Fibroblast of lung (primary cell): ENCODE data around the gene KCNMA1.

ENCODE experiments used
- CTCF ChIP-seq, 2 donors: IDR thresholded peaks in 1 of 2; conservative IDR thresholded peaks in 1 of 2; 1 replicate in 1 of 2; 2 replicates in 1 of 2; pipeline ENCODE4 v1.5.1; 2011 to 2012; ENCODE audit warnings: low read length in 2 of 2, control low read depth in 1 of 2, inconsistent platforms in 1 of 2, low read depth in 1 of 2, mild to moderate bottlenecking in 1 of 2
- EZH2 ChIP-seq: IDR thresholded peaks from 2 replicates; pipeline ENCODE4 v1.5.1; 2012; ENCODE audit warnings: low read length, control low read depth, mild to moderate bottlenecking; ENCODE audit errors: missing control alignments

GRCh38 chr10:77158666-77159065, 478.9 kb downstream of the KCNMA1 start:
- TF ChIP-seq CTCF (conservative IDR thresholded peaks at IDR 0.05 in 1 of 2, IDR thresholded peaks at IDR 0.05 in 1 of 2; ENCODE audit: low read depth in 1 of 2, low read length in 2 of 2) (no peak), EZH2 (no peak)
